ENCODE measurements around the gene CD3D. TPM values are rescaled to one million over a fixed set of nuclear protein-coding genes. Genes with fewer than 3 reads are reported as not detected.

The CD3D gene
- total and polyA plus RNA-seq, 2 experiments from 2014 or later, result 1.8 to 2.3 TPM

DNA sequence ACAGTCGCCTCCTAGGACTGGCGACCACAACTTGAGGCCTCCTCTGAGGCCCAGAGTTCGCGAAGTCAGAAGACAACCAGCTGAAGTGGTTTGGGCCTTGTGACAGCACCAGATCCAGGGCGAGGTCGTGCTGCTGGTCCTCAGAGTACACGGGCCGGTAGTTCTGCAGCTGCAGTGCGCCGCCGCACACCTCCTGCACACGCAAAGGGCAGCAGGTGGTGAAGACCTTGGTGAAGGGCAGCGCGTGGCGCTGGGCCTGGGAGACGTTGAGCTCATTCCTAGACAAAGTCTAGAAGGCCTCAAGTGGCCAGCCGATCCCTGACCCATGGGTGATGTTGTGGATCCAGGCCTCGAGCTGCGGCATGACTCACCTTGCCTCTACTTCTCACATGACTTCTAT, 19.8 kb downstream of the CD3D start:
- no peaks in the 10 kb centered on the region for H4K20me1 ChIP-seq (ENCODE audit: insufficient read depth, poor library complexity, severe bottlenecking)
- H3K27ac ChIP-seq, result peak overlapping the region; percentile 78
- no peak overlapping the region for H2AFZ ChIP-seq
- TF ChIP-seq EZH2 (IDR thresholded peaks at IDR 0.05; ENCODE audit: borderline replicate concordance) (no peak), EZH2phosphoT487 (IDR thresholded peaks at IDR 0.05; ENCODE audit: low read depth, severe bottlenecking, unreplicated experiment) (no peak)
- TF ChIP-seq, protein P1, sequence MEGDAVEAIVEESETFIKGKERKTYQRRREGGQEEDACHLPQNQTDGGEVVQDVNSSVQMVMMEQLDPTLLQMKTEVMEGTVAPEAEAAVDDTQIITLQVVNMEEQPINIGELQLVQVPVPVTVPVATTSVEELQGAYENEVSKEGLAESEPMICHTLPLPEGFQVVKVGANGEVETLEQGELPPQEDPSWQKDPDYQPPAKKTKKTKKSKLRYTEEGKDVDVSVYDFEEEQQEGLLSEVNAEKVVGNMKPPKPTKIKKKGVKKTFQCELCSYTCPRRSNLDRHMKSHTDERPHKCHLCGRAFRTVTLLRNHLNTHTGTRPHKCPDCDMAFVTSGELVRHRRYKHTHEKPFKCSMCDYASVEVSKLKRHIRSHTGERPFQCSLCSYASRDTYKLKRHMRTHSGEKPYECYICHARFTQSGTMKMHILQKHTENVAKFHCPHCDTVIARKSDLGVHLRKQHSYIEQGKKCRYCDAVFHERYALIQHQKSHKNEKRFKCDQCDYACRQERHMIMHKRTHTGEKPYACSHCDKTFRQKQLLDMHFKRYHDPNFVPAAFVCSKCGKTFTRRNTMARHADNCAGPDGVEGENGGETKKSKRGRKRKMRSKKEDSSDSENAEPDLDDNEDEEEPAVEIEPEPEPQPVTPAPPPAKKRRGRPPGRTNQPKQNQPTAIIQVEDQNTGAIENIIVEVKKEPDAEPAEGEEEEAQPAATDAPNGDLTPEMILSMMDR (IDR thresholded peaks at IDR 0.05; ENCODE audit: poor library complexity), result no peak
- no peaks in the 10 kb centered on the region for H3K79me2 ChIP-seq
- no peaks in the 10 kb centered on the region for H3K36me3 ChIP-seq (replicated peaks; ENCODE audit: insufficient read depth, low read depth)
- no peak overlapping the region for H3K4me2 ChIP-seq
- DNase-seq (ENCODE audit: low spot score), result no peak
- 93% methylated on average over 19 of the region's 19 CpGs for WGBS (ENCODE audit: low lambda C conversion rate, missing lambda C conversion rate)
- no peak overlapping the region for H3K4me3 ChIP-seq
- no peaks in the 10 kb centered on the region for H3K9me2 ChIP-seq (replicated peaks; ENCODE audit: insufficient read depth)
- no peaks in the 10 kb centered on the region for H3K9me3 ChIP-seq (ENCODE audit: low read depth)
- peaks cover 21% of the 10 kb centered on the region for H3K4me1 ChIP-seq (ENCODE audit: insufficient read depth)
- H3K27me3 ChIP-seq, result no peaks in the 10 kb centered on the region

DNA sequence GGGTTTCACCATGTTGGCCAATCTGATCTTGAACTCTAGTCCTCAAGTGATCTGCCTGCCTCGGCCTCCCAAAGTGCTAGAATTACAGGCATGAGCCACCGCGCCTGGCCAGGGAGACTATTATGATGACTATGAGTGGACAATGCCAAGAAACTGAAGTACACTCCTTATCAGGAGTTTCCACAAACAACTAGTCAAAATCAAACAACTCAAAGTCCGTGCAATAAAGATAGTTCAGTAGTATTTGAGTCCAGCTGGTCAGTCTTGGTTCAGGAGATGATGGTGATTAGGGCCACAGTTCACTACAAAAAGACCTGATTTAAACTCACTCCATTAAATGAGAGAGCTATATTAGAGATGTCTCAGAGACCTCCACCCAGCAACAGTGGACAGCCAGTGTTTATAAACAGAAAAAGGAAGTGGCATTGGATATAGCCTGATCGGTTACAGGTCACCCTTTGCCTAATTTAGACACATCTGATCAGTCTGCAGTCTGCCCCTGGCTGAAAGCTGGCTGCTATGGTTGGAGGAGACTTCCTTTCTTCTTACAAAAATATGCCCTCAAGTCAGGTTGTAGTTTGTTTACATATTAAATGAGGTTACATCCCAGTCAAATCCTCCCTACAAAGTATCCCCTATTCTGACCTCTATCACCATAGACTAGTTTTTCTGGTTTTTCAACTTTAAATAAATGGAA, 21.0 kb downstream of the CD3D start:
- TF ChIP-seq EZH2phosphoT487 (IDR thresholded peaks at IDR 0.05; ENCODE audit: low read depth, severe bottlenecking, unreplicated experiment), result no peak
- TF ChIP-seq EZH2 (IDR thresholded peaks at IDR 0.05; ENCODE audit: borderline replicate concordance), result no peak
- TF ChIP-seq, protein P1 (IDR thresholded peaks at IDR 0.05; ENCODE audit: poor library complexity), result no peak
- Histone ChIP-seq H3K4me3 (no peak overlapping the region), H2AFZ (no peak overlapping the region), H3K36me3 (replicated peaks; ENCODE audit: insufficient read depth, low read depth) (no peaks in the 10 kb centered on the region), H3K79me2 (no peaks in the 10 kb centered on the region), H3K4me2 (peak overlapping the region; percentile 58), H3K9me2 (replicated peaks; ENCODE audit: insufficient read depth) (no peaks in the 10 kb centered on the region), H4K20me1 (ENCODE audit: insufficient read depth, poor library complexity, severe bottlenecking) (no peaks in the 10 kb centered on the region), H3K9me3 (ENCODE audit: low read depth) (no peaks in the 10 kb centered on the region), H3K27ac (peak overlapping the region; percentile 78), H3K27me3 (no peaks in the 10 kb centered on the region), H3K4me1 (ENCODE audit: insufficient read depth) (peaks cover 26% of the 10 kb centered on the region)
- peak; percentile 51 for DNase-seq (ENCODE audit: low spot score)
- 44% methylated on average over 5 of the region's 5 CpGs for WGBS (ENCODE audit: low lambda C conversion rate, missing lambda C conversion rate)

DNA sequence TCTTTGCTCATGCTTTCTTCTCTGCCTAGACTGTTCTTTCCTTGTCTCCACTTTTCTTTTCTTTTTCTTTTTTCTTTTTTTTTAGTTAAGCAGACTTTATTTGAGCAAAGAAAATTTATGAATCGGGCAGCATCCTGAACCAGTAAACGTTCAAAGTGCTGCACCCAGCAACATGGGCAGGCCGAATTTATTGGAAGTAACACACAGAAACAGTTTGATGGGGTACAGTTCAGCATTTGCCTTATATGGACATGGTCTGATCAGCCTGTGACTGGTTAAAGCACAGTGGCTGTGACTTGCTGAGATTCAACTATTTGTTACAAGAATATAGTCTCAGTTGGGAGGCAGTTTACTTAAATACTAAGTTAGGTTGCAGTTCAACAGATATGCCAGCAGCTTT, 22.0 kb downstream of the CD3D start:
- DNase-seq (ENCODE audit: low spot score), result no peak
- WGBS (ENCODE audit: low lambda C conversion rate, missing lambda C conversion rate), result 87% methylated on average over 3 of the region's 3 CpGs

More for the DNA sequence above, 22.0 kb downstream of the CD3D start:
- Histone ChIP-seq H3K4me2 (no peak overlapping the region), H3K9me3 (ENCODE audit: low read depth) (no peaks in the 10 kb centered on the region), H2AFZ (no peak overlapping the region), H3K27ac (peak overlapping the region; percentile 75), H4K20me1 (ENCODE audit: insufficient read depth, poor library complexity, severe bottlenecking) (no peaks in the 10 kb centered on the region), H3K9me2 (replicated peaks; ENCODE audit: insufficient read depth) (no peaks in the 10 kb centered on the region), H3K79me2 (no peaks in the 10 kb centered on the region), H3K27me3 (no peaks in the 10 kb centered on the region), H3K4me3 (no peak overlapping the region), H3K4me1 (ENCODE audit: insufficient read depth) (peaks cover 33% of the 10 kb centered on the region), H3K36me3 (replicated peaks; ENCODE audit: insufficient read depth, low read depth) (no peaks in the 10 kb centered on the region)
- TF ChIP-seq, protein P1 (IDR thresholded peaks at IDR 0.05; ENCODE audit: poor library complexity), result no peak
- no peak for TF ChIP-seq EZH2 (IDR thresholded peaks at IDR 0.05; ENCODE audit: borderline replicate concordance)
- TF ChIP-seq EZH2phosphoT487 (IDR thresholded peaks at IDR 0.05; ENCODE audit: low read depth, severe bottlenecking, unreplicated experiment), result no peak
